ENCODE results near the gene CCDC81.

Gene CCDC81

GRCh38 chr11:86458294-86459001 lies 83.8 kb downstream of the CCDC81 start:
- Histone ChIP-seq H3K27me3 (ENCODE audit: low read depth, low read length) (no peaks in the 10 kb centered on the region), H3K9me3 (ENCODE audit: control insufficient read depth in 1 of 2, low read length in 2 of 2) (no peaks in the 10 kb centered on the region), H3K4me1 (ENCODE audit: control insufficient read depth in 1 of 2, insufficient read depth in 2 of 2, low read length in 2 of 2) (peaks cover 0 to 26% of the 10 kb centered on the region in 2 donors), H3K27ac (ENCODE audit: low read length) (peak overlapping the region; percentile 30), H3K36me3 (ENCODE audit: control insufficient read depth in 1 of 2, insufficient read depth in 2 of 2, low read length in 2 of 2) (no peaks in the 10 kb centered on the region), H3K4me3 (ENCODE audit: low read depth in 1 of 2, low read length in 2 of 2) (no peak overlapping the region)

GRCh38 chr11:86459002-86459385 lies 84.3 kb downstream of the CCDC81 start:
- H3K4me1 ChIP-seq (ENCODE audit: control insufficient read depth in 1 of 2, insufficient read depth in 2 of 2, low read length in 2 of 2): peaks cover 0 to 26% of the 10 kb centered on the region in 2 donors
- peak overlapping the region; percentile 30 for H3K27ac ChIP-seq (ENCODE audit: low read length)

GRCh38 chr11:86459682-86460460 lies 85.2 kb downstream of the CCDC81 start:
- Histone ChIP-seq H3K4me3 (ENCODE audit: low read depth in 1 of 2, low read length in 2 of 2) (no peak overlapping the region), H3K36me3 (ENCODE audit: control insufficient read depth in 1 of 2, insufficient read depth in 2 of 2, low read length in 2 of 2) (no peaks in the 10 kb centered on the region), H3K27me3 (ENCODE audit: low read depth, low read length) (no peaks in the 10 kb centered on the region), H3K9me3 (ENCODE audit: control insufficient read depth in 1 of 2, low read length in 2 of 2) (no peaks in the 10 kb centered on the region), H3K4me1 (ENCODE audit: control insufficient read depth in 1 of 2, insufficient read depth in 2 of 2, low read length in 2 of 2) (peaks cover 0 to 26% of the 10 kb centered on the region in 2 donors), H3K27ac (ENCODE audit: low read length) (no peak overlapping the region)

More at GRCh38 chr11:86459002-86459385, 84.3 kb downstream of the CCDC81 start:
- Histone ChIP-seq H3K9me3 (ENCODE audit: control insufficient read depth in 1 of 2, low read length in 2 of 2) (no peaks in the 10 kb centered on the region), H3K36me3 (ENCODE audit: control insufficient read depth in 1 of 2, insufficient read depth in 2 of 2, low read length in 2 of 2) (no peaks in the 10 kb centered on the region), H3K27me3 (ENCODE audit: low read depth, low read length) (no peaks in the 10 kb centered on the region), H3K4me3 (ENCODE audit: low read depth in 1 of 2, low read length in 2 of 2) (no peak overlapping the region)

GRCh38 chr11:86460461-86461385 lies 86.0 kb downstream of the CCDC81 start:
- no peak overlapping the region for H3K27ac ChIP-seq (ENCODE audit: low read length)
- H3K27me3 ChIP-seq (ENCODE audit: low read depth, low read length): no peaks in the 10 kb centered on the region
- H3K9me3 ChIP-seq (ENCODE audit: control insufficient read depth in 1 of 2, low read length in 2 of 2): no peaks in the 10 kb centered on the region
- H3K36me3 ChIP-seq (ENCODE audit: control insufficient read depth in 1 of 2, insufficient read depth in 2 of 2, low read length in 2 of 2): no peaks in the 10 kb centered on the region
- peaks cover 0 to 26% of the 10 kb centered on the region in 2 donors for H3K4me1 ChIP-seq (ENCODE audit: control insufficient read depth in 1 of 2, insufficient read depth in 2 of 2, low read length in 2 of 2)
- H3K4me3 ChIP-seq (ENCODE audit: low read depth in 1 of 2, low read length in 2 of 2): no peak overlapping the region

GRCh38 chr11:86461892-86462291 lies 87.2 kb downstream of the CCDC81 start:
- peaks cover 0 to 23% of the 10 kb centered on the region in 2 donors for H3K4me1 ChIP-seq (ENCODE audit: control insufficient read depth in 1 of 2, insufficient read depth in 2 of 2, low read length in 2 of 2)
- H3K27ac ChIP-seq (ENCODE audit: low read length): no peak overlapping the region

GRCh38 chr11:86463120-86463519 lies 88.4 kb downstream of the CCDC81 start:
- H3K36me3 ChIP-seq (ENCODE audit: control insufficient read depth in 1 of 2, insufficient read depth in 2 of 2, low read length in 2 of 2): no peaks in the 10 kb centered on the region
- H3K4me1 ChIP-seq (ENCODE audit: control insufficient read depth in 1 of 2, insufficient read depth in 2 of 2, low read length in 2 of 2): peaks cover 0 to 23% of the 10 kb centered on the region in 2 donors
- H3K27ac ChIP-seq (ENCODE audit: low read length): no peak overlapping the region
- H3K4me3 ChIP-seq (ENCODE audit: low read depth in 1 of 2, low read length in 2 of 2): no peak overlapping the region
- H3K9me3 ChIP-seq (ENCODE audit: control insufficient read depth in 1 of 2, low read length in 2 of 2): no peaks in the 10 kb centered on the region
- H3K27me3 ChIP-seq (ENCODE audit: low read depth, low read length): no peaks in the 10 kb centered on the region

More at GRCh38 chr11:86461892-86462291, 87.2 kb downstream of the CCDC81 start:
- Histone ChIP-seq H3K4me3 (ENCODE audit: low read depth in 1 of 2, low read length in 2 of 2) (no peak overlapping the region), H3K36me3 (ENCODE audit: control insufficient read depth in 1 of 2, insufficient read depth in 2 of 2, low read length in 2 of 2) (no peaks in the 10 kb centered on the region), H3K9me3 (ENCODE audit: control insufficient read depth in 1 of 2, low read length in 2 of 2) (no peaks in the 10 kb centered on the region), H3K27me3 (ENCODE audit: low read depth, low read length) (no peaks in the 10 kb centered on the region)

GRCh38 chr11:86463955-86464354 lies 89.3 kb downstream of the CCDC81 start:
- H3K27ac ChIP-seq (ENCODE audit: low read length): no peak overlapping the region
- H3K36me3 ChIP-seq (ENCODE audit: control insufficient read depth in 1 of 2, insufficient read depth in 2 of 2, low read length in 2 of 2): no peaks in the 10 kb centered on the region
- H3K4me3 ChIP-seq (ENCODE audit: low read depth in 1 of 2, low read length in 2 of 2): no peak overlapping the region
- no peaks in the 10 kb centered on the region for H3K27me3 ChIP-seq (ENCODE audit: low read depth, low read length)
- peaks cover 0 to 19% of the 10 kb centered on the region in 2 donors for H3K4me1 ChIP-seq (ENCODE audit: control insufficient read depth in 1 of 2, insufficient read depth in 2 of 2, low read length in 2 of 2)
- no peaks in the 10 kb centered on the region for H3K9me3 ChIP-seq (ENCODE audit: control insufficient read depth in 1 of 2, low read length in 2 of 2)

GRCh38 chr11:86464509-86465221 lies 90.0 kb downstream of the CCDC81 start:
- no peaks in the 10 kb centered on the region for H3K9me3 ChIP-seq (ENCODE audit: control insufficient read depth in 1 of 2, low read length in 2 of 2)
- H3K4me1 ChIP-seq (ENCODE audit: control insufficient read depth in 1 of 2, insufficient read depth in 2 of 2, low read length in 2 of 2): peaks cover 0 to 14% of the 10 kb centered on the region in 2 donors
- H3K36me3 ChIP-seq (ENCODE audit: control insufficient read depth in 1 of 2, insufficient read depth in 2 of 2, low read length in 2 of 2): no peaks in the 10 kb centered on the region
- H3K27ac ChIP-seq (ENCODE audit: low read length): no peak overlapping the region
- H3K4me3 ChIP-seq (ENCODE audit: low read depth in 1 of 2, low read length in 2 of 2): no peak overlapping the region
- no peaks in the 10 kb centered on the region for H3K27me3 ChIP-seq (ENCODE audit: low read depth, low read length)

- Histone ChIP-seq H3K9me3 (ENCODE audit: control insufficient read depth in 1 of 2, low read length in 2 of 2) (no peaks in the 10 kb centered on the region), H3K4me3 (ENCODE audit: low read depth in 1 of 2, low read length in 2 of 2) (no peak overlapping the region), H3K4me1 (ENCODE audit: control insufficient read depth in 1 of 2, insufficient read depth in 2 of 2, low read length in 2 of 2) (no peaks in the 10 kb centered on the region), H3K27ac (ENCODE audit: low read length) (no peak overlapping the region), H3K36me3 (ENCODE audit: control insufficient read depth in 1 of 2, insufficient read depth in 2 of 2, low read length in 2 of 2) (no peaks in the 10 kb centered on the region), H3K27me3 (ENCODE audit: low read depth, low read length) (no peaks in the 10 kb centered on the region)
These were observed 93.5 kb downstream of the CCDC81 start for GRCh38 chr11:86468169-86468568.

- no peaks in the 10 kb centered on the region for H3K27me3 ChIP-seq (ENCODE audit: low read depth, low read length)
- no peak overlapping the region for H3K27ac ChIP-seq (ENCODE audit: low read length)
- no peak overlapping the region for H3K4me3 ChIP-seq (ENCODE audit: low read depth in 1 of 2, low read length in 2 of 2)
- H3K4me1 ChIP-seq (ENCODE audit: control insufficient read depth in 1 of 2, insufficient read depth in 2 of 2, low read length in 2 of 2): peaks cover 4 to 9% of the 10 kb centered on the region in 2 donors
- no peaks in the 10 kb centered on the region for H3K9me3 ChIP-seq (ENCODE audit: control insufficient read depth in 1 of 2, low read length in 2 of 2)
- H3K36me3 ChIP-seq (ENCODE audit: control insufficient read depth in 1 of 2, insufficient read depth in 2 of 2, low read length in 2 of 2): no peaks in the 10 kb centered on the region
These were observed 95.1 kb downstream of the CCDC81 start for GRCh38 chr11:86469491-86470388.

Measured in muscle layer of duodenum (tissue), 2 donors.